ENCODE results near the gene FGF19. TPM values are rescaled to one million over a fixed set of nuclear protein-coding genes. Genes with fewer than 3 reads are reported as not detected.

The FGF19 gene
- total and polyA plus RNA-seq, 7 experiments from 2014 or later: not detected

- Histone ChIP-seq H3K4me1 (ENCODE audit: control insufficient read depth in 2 of 2, insufficient read depth in 2 of 2, low read length in 2 of 2) (no peaks in the 10 kb centered on the region), H3K4me3 (ENCODE audit: low read length) (no peak overlapping the region), H3K27me3 (ENCODE audit: control insufficient read depth in 2 of 2, insufficient read depth in 2 of 2, low read length in 2 of 2) (peaks cover 0 to 3% of the 10 kb centered on the region in 2 donors), H3K9me3 (ENCODE audit: control insufficient read depth in 2 of 3, low read length in 3 of 3) (no peaks in the 10 kb centered on the region), H3K36me3 (ENCODE audit: control insufficient read depth in 2 of 3, insufficient read depth in 3 of 3, low read length in 3 of 3) (no peaks in the 10 kb centered on the region), H3K27ac (ENCODE audit: low read depth, low read length) (no peak overlapping the region)
- Mint-ChIP-seq H3K27ac (no peak overlapping the region), H3K4me3 (no peak overlapping the region), H3K36me3 (no peaks in the 10 kb centered on the region), H3K27me3 (peaks cover 0 to 37% (median 10%) of the 10 kb centered on the region in 5 donors), H3K4me1 (no peaks in the 10 kb centered on the region), H3K9me3 (no peaks in the 10 kb centered on the region)
- intact Hi-C loops (cut with micrococcal nuclease): no loop called here
- POLR2A ChIA-PET: no interaction called here
- CTCF ChIA-PET: no interaction called here
- ATAC-seq (no peak), DNase-seq (no peak)
These were observed 42.3 kb upstream of the FGF19 start for GRCh38 chr11:69746140-69746539.

- Mint-ChIP-seq H3K4me3 (no peak overlapping the region), H3K4me1 (no peaks in the 10 kb centered on the region), H3K27ac (no peak overlapping the region), H3K9me3 (no peaks in the 10 kb centered on the region), H3K27me3 (peaks cover 0 to 34% (median 10%) of the 10 kb centered on the region in 5 donors), H3K36me3 (no peaks in the 10 kb centered on the region)
- H3K27me3 ChIP-seq (ENCODE audit: control insufficient read depth in 2 of 2, insufficient read depth in 2 of 2, low read length in 2 of 2): peaks cover 0 to 3% of the 10 kb centered on the region in 2 donors
- DNase-seq: no peak
- POLR2A ChIA-PET: no interaction called here
- H3K36me3 ChIP-seq (ENCODE audit: control insufficient read depth in 2 of 3, insufficient read depth in 3 of 3, low read length in 3 of 3): no peaks in the 10 kb centered on the region
- H3K4me1 ChIP-seq (ENCODE audit: control insufficient read depth in 2 of 2, insufficient read depth in 2 of 2, low read length in 2 of 2): no peaks in the 10 kb centered on the region
- intact Hi-C loops (cut with micrococcal nuclease): no loop called here
- no peak for ATAC-seq
- H3K27ac ChIP-seq (ENCODE audit: low read depth, low read length): no peak overlapping the region
- H3K9me3 ChIP-seq (ENCODE audit: control insufficient read depth in 2 of 3, low read length in 3 of 3): no peaks in the 10 kb centered on the region
- no peak overlapping the region for H3K4me3 ChIP-seq (ENCODE audit: low read length)
- CTCF ChIA-PET: no interaction called here
These were observed 41.4 kb upstream of the FGF19 start for GRCh38 chr11:69745201-69745600.

- no peaks in the 10 kb centered on the region for H3K36me3 ChIP-seq (ENCODE audit: control insufficient read depth in 2 of 3, insufficient read depth in 3 of 3, low read length in 3 of 3)
- POLR2A ChIA-PET: no interaction called here
- intact Hi-C loops (cut with micrococcal nuclease): no loop called here
- peaks cover 0 to 3% of the 10 kb centered on the region in 2 donors for H3K27me3 ChIP-seq (ENCODE audit: control insufficient read depth in 2 of 2, insufficient read depth in 2 of 2, low read length in 2 of 2)
- H3K9me3 ChIP-seq (ENCODE audit: control insufficient read depth in 2 of 3, low read length in 3 of 3): no peaks in the 10 kb centered on the region
- DNase-seq (no peak), ATAC-seq (no peak)
- peaks cover 0 to 2% (median under 1%) of the 10 kb centered on the region in 11 donors for H3K9me3 Mint-ChIP-seq
- H3K36me3 Mint-ChIP-seq: no peaks in the 10 kb centered on the region
- H3K4me3 ChIP-seq (ENCODE audit: low read length): no peak overlapping the region
- no peak overlapping the region for H3K27ac ChIP-seq (ENCODE audit: low read depth, low read length)
- no peak overlapping the region for H3K4me3 Mint-ChIP-seq
- no peaks in the 10 kb centered on the region for H3K4me1 Mint-ChIP-seq
- no peak overlapping the region for H3K27ac Mint-ChIP-seq
- H3K4me1 ChIP-seq (ENCODE audit: control insufficient read depth in 2 of 2, insufficient read depth in 2 of 2, low read length in 2 of 2): no peaks in the 10 kb centered on the region
- peaks cover 0 to 34% (median 10%) of the 10 kb centered on the region in 5 donors for H3K27me3 Mint-ChIP-seq
- CTCF ChIA-PET: no interaction called here
These were observed 40.6 kb upstream of the FGF19 start for GRCh38 chr11:69744435-69744834.

DNA sequence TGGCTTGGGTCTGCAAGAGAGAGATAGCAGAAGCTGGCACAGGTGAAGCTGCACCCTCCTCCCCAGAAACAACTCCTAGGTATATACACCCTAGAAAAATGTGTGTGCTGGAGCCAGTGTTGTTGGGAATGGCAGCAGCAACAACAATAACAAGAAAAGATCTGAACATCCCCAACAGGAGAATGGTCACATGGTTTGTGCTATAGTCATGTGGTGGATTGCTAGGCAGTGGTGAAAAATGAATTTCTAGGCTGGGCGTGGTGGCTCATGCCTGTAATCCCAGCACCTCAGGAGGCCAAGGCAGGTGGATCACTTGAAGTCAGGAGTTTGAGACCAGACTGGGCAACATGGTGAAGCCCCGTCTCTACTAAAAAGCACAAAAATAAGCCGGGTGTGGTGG lies 31.0 kb upstream of the FGF19 start:
- H3K4me3 ChIP-seq (ENCODE audit: low read length): no peak overlapping the region
- peaks cover 0 to 3% (median 0%) of the 10 kb centered on the region in 3 experiments for H3K9me3 ChIP-seq (ENCODE audit: control insufficient read depth in 2 of 3, low read length in 3 of 3)
- Mint-ChIP-seq H3K9me3 (peaks cover 3 to 41% (median 17%) of the 10 kb centered on the region in 11 donors), H3K4me1 (no peaks in the 10 kb centered on the region), H3K27ac (no peak overlapping the region), H3K36me3 (peaks cover 0 to 20% (median 0%) of the 10 kb centered on the region in 5 donors), H3K27me3 (peaks cover 0 to 43% (median 20%) of the 10 kb centered on the region in 5 donors), H3K4me3 (no peak overlapping the region)
- DNase-seq (no peak), ATAC-seq (no peak)
- POLR2A ChIA-PET: no interaction called here
- CTCF ChIA-PET: no interaction called here
- no peak overlapping the region for H3K27ac ChIP-seq (ENCODE audit: low read depth, low read length)
- H3K36me3 ChIP-seq (ENCODE audit: control insufficient read depth in 2 of 3, insufficient read depth in 3 of 3, low read length in 3 of 3): no peaks in the 10 kb centered on the region
- H3K4me1 ChIP-seq (ENCODE audit: control insufficient read depth in 2 of 2, insufficient read depth in 2 of 2, low read length in 2 of 2): no peaks in the 10 kb centered on the region
- H3K27me3 ChIP-seq (ENCODE audit: control insufficient read depth in 2 of 2, insufficient read depth in 2 of 2, low read length in 2 of 2): no peaks in the 10 kb centered on the region
- intact Hi-C loops (cut with micrococcal nuclease): no loop called here

DNA sequence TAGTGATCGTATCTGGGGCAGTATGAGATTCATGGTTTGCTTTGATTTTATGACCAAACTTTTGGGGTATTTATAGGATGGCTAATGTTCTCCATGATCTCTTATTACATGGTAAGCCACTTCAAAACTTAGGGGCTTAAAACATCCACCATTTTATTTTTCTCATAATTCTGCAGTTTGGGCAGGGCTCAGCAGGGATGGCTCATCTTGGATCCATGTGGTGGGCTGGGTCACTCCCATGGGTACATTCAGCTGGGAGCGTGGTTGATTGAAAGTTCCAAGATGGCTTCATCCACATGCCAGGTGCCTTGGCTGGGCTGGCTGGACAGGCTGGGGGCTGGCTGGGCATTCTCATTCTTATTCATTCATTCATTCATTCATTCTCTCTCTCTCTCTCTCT lies 30.5 kb upstream of the FGF19 start:
- Mint-ChIP-seq H3K27me3 (peaks cover 0 to 47% (median 25%) of the 10 kb centered on the region in 5 donors), H3K36me3 (peaks cover 0 to 20% (median 0%) of the 10 kb centered on the region in 5 donors), H3K4me3 (no peak overlapping the region), H3K9me3 (peaks cover 3 to 38% (median 16%) of the 10 kb centered on the region in 11 donors), H3K4me1 (no peaks in the 10 kb centered on the region), H3K27ac (no peak overlapping the region)
- no peaks in the 10 kb centered on the region for H3K36me3 ChIP-seq (ENCODE audit: control insufficient read depth in 2 of 3, insufficient read depth in 3 of 3, low read length in 3 of 3)
- peaks cover 0 to 3% (median 0%) of the 10 kb centered on the region in 3 experiments for H3K9me3 ChIP-seq (ENCODE audit: control insufficient read depth in 2 of 3, low read length in 3 of 3)
- DNase-seq (no peak), ATAC-seq (no peak)
- no peak overlapping the region for H3K4me3 ChIP-seq (ENCODE audit: low read length)
- H3K27ac ChIP-seq (ENCODE audit: low read depth, low read length): no peak overlapping the region
- POLR2A ChIA-PET: no interaction called here
- CTCF ChIA-PET: no interaction called here
- intact Hi-C loops (cut with micrococcal nuclease): no loop called here
- no peaks in the 10 kb centered on the region for H3K4me1 ChIP-seq (ENCODE audit: control insufficient read depth in 2 of 2, insufficient read depth in 2 of 2, low read length in 2 of 2)
- H3K27me3 ChIP-seq (ENCODE audit: control insufficient read depth in 2 of 2, insufficient read depth in 2 of 2, low read length in 2 of 2): no peaks in the 10 kb centered on the region

GRCh38 chr11:69732910-69733309 lies 29.1 kb upstream of the FGF19 start:
- Mint-ChIP-seq H3K4me1 (no peaks in the 10 kb centered on the region), H3K27me3 (peaks cover 0 to 60% (median 26%) of the 10 kb centered on the region in 5 donors), H3K9me3 (peaks cover 3 to 30% (median 16%) of the 10 kb centered on the region in 11 donors), H3K4me3 (no peak overlapping the region), H3K36me3 (peaks cover 0 to 20% (median 0%) of the 10 kb centered on the region in 5 donors), H3K27ac (no peak overlapping the region)
- no peaks in the 10 kb centered on the region for H3K4me1 ChIP-seq (ENCODE audit: control insufficient read depth in 2 of 2, insufficient read depth in 2 of 2, low read length in 2 of 2)
- no peak for ATAC-seq
- CTCF ChIA-PET: no interaction called here
- H3K27ac ChIP-seq (ENCODE audit: low read depth, low read length): no peak overlapping the region
- H3K27me3 ChIP-seq (ENCODE audit: control insufficient read depth in 2 of 2, insufficient read depth in 2 of 2, low read length in 2 of 2): no peaks in the 10 kb centered on the region
- H3K9me3 ChIP-seq (ENCODE audit: control insufficient read depth in 2 of 3, low read length in 3 of 3): peaks cover 0 to 3% (median 0%) of the 10 kb centered on the region in 3 experiments
- POLR2A ChIA-PET: no interaction called here
- intact Hi-C loops (cut with micrococcal nuclease): no loop called here
- no peak overlapping the region for H3K4me3 ChIP-seq (ENCODE audit: low read length)
- no peak for DNase-seq
- no peaks in the 10 kb centered on the region for H3K36me3 ChIP-seq (ENCODE audit: control insufficient read depth in 2 of 3, insufficient read depth in 3 of 3, low read length in 3 of 3)

DNA sequence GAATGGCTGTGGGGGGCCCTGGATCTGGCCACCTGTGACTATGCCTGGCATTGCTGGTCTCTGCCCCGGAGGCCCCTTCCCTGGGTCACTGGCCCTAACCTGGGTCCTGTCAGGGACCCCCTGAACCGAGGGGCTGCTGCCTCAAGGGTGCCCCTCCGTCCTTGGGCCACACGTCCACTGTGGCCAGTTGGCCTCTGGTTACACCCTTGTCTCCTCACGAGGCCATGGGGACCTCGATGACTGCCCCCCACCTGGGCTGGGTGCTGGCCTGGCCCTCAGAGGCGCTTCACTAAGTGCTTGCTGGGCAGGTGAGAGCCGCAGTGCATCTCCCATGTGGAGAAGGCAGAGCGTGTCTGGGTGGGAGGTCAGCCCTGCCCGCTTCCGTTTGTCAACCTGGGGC lies 27.3 kb upstream of the FGF19 start:
- H3K4me3 Mint-ChIP-seq: no peak overlapping the region
- H3K36me3 ChIP-seq (ENCODE audit: control insufficient read depth in 2 of 3, insufficient read depth in 3 of 3, low read length in 3 of 3): no peaks in the 10 kb centered on the region
- H3K27ac Mint-ChIP-seq: no peak overlapping the region
- DNase-seq: no peak
- CTCF ChIA-PET: no interaction called here
- no peak overlapping the region for H3K27ac ChIP-seq (ENCODE audit: low read depth, low read length)
- H3K36me3 Mint-ChIP-seq: peaks cover 0 to 20% (median 0%) of the 10 kb centered on the region in 5 donors
- H3K4me1 ChIP-seq (ENCODE audit: control insufficient read depth in 2 of 2, insufficient read depth in 2 of 2, low read length in 2 of 2): no peaks in the 10 kb centered on the region
- intact Hi-C loops (cut with micrococcal nuclease): no loop called here
- no peak overlapping the region for H3K4me3 ChIP-seq (ENCODE audit: low read length)
- H3K9me3 Mint-ChIP-seq: peaks cover 3 to 24% (median 12%) of the 10 kb centered on the region in 11 donors
- no peak for ATAC-seq
- POLR2A ChIA-PET: no interaction called here
- H3K27me3 ChIP-seq (ENCODE audit: control insufficient read depth in 2 of 2, insufficient read depth in 2 of 2, low read length in 2 of 2): no peaks in the 10 kb centered on the region
- peaks cover 6 to 75% (median 33%) of the 10 kb centered on the region in 5 donors for H3K27me3 Mint-ChIP-seq
- H3K9me3 ChIP-seq (ENCODE audit: control insufficient read depth in 2 of 3, low read length in 3 of 3): peaks cover 0 to 3% (median 0%) of the 10 kb centered on the region in 3 experiments
- H3K4me1 Mint-ChIP-seq: peaks cover 0 to 4% (median 0%) of the 10 kb centered on the region in 7 donors

All from naive thymus-derived CD4-positive, alpha-beta T cell (primary cell).